ENCODE measurements around the gene THADA.

- no peak for TF ChIP-seq ZNF416 (tag by site-specific recombination; IDR thresholded peaks at IDR 0.05)
- no peak for TF ChIP-seq CTCF (tag by site-specific recombination; IDR thresholded peaks at IDR 0.05)
- no peak for TF ChIP-seq ZNF549 (tag by site-specific recombination; IDR thresholded peaks at IDR 0.05)
Observed at GRCh38 chr2:43425659-43426058, 170.2 kb downstream of the THADA start.

Data from HEK293 (cell line).